ENCODE data around the gene LCE4A.
A peak's percentile ranks its signal among the peaks of the same experiment; 100 is the strongest.

LCE4A gene

DNA sequence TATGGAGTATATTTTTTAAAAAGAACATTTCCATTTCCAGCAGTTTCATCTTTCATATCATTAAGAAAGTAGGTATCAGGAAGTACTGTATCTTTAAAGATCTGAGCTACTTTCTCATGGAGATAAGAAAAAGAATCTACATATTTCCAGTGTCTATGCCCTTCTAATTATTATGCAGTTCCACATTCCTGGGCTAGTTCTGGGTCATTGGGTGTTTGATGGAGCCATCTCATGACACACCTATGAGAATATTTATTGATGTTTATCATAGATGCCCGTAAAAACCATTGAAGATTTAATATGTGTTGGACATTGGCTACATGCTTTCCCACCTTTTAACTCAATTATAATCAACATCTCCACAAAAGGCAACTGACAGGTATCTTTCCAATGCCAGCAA lies 21.0 kb downstream of the LCE4A start:
- no peak for DNase-seq (ENCODE audit: low read depth, low spot score)
- H3K4me3 ChIP-seq (ENCODE audit: low read depth, low read length), result no peak overlapping the region
- in situ Hi-C loops (cut with HindIII; ENCODE audit: low sequenced_read_pairs), result no loop called here
- TF ChIP-seq, protein P1, sequence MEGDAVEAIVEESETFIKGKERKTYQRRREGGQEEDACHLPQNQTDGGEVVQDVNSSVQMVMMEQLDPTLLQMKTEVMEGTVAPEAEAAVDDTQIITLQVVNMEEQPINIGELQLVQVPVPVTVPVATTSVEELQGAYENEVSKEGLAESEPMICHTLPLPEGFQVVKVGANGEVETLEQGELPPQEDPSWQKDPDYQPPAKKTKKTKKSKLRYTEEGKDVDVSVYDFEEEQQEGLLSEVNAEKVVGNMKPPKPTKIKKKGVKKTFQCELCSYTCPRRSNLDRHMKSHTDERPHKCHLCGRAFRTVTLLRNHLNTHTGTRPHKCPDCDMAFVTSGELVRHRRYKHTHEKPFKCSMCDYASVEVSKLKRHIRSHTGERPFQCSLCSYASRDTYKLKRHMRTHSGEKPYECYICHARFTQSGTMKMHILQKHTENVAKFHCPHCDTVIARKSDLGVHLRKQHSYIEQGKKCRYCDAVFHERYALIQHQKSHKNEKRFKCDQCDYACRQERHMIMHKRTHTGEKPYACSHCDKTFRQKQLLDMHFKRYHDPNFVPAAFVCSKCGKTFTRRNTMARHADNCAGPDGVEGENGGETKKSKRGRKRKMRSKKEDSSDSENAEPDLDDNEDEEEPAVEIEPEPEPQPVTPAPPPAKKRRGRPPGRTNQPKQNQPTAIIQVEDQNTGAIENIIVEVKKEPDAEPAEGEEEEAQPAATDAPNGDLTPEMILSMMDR (IDR thresholded peaks at IDR 0.05; ENCODE audit: low read depth, low read length), result no peak

- no peak overlapping the region for H3K4me3 ChIP-seq (ENCODE audit: low read depth, low read length)
- in situ Hi-C loops (cut with HindIII; ENCODE audit: low sequenced_read_pairs), result no loop called here
- TF ChIP-seq, protein P1 (IDR thresholded peaks at IDR 0.05; ENCODE audit: low read depth, low read length), result peak; percentile 12
- no peak for DNase-seq (ENCODE audit: low read depth, low spot score)
Measured at GRCh38 chr1:152735648-152736047, 27.7 kb downstream of the LCE4A start.

GRCh38 chr1:152737997-152738396 lies 30.0 kb downstream of the LCE4A start:
- TF ChIP-seq, protein P1 (IDR thresholded peaks at IDR 0.05; ENCODE audit: low read depth, low read length), result no peak
- no peak overlapping the region for H3K4me3 ChIP-seq (ENCODE audit: low read depth, low read length)
- no peak for DNase-seq (ENCODE audit: low read depth, low spot score)
- in situ Hi-C loops (cut with HindIII; ENCODE audit: low sequenced_read_pairs), result no loop called here

DNA sequence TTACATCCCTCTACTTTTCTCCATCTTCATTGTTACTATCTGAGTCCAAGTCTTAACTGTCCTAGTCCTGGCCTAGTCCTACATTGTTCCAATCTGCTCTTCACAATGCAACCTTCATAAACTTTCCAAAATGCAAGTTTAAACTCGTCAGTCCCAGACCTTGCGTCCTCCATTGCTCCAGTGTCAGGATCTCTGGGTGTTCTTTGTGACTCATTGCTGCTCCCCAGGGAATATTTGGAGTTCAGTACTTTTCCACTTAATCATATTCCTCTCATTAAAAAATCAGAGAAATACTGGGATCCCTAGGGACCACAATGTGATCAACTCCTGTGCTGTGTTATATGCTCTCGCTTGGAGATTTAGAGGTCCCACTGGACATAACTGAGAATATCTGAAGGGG lies 31.9 kb downstream of the LCE4A start:
- no peak for DNase-seq (ENCODE audit: low read depth, low spot score)
- TF ChIP-seq, protein P1 (IDR thresholded peaks at IDR 0.05; ENCODE audit: low read depth, low read length), result no peak
- in situ Hi-C loops (cut with HindIII; ENCODE audit: low sequenced_read_pairs), result no loop called here
- no peak overlapping the region for H3K4me3 ChIP-seq (ENCODE audit: low read depth, low read length)

DNA sequence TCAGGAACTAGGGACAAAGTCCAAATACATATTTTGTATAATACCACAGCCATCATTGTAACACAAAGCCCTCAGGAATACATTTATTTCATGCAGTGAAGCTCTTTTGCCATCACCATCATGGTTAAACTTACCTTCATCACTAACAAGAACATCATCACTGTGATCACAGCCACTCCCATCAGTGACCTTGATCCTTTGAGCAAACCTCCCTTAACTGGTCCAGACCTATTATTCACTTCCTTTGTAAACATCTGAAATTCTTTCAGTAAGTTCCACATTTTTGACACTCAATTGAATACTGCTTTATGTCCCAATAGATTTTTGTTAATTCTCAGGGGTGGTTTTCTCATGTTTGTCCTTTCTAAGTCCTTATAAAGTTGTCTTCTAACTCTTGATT lies 33.7 kb downstream of the LCE4A start:
- no peak for DNase-seq (ENCODE audit: low read depth, low spot score)
- no peak overlapping the region for H3K4me3 ChIP-seq (ENCODE audit: low read depth, low read length)
- TF ChIP-seq, protein P1 (IDR thresholded peaks at IDR 0.05; ENCODE audit: low read depth, low read length), result no peak
- in situ Hi-C loops (cut with HindIII; ENCODE audit: low sequenced_read_pairs), result no loop called here

DNA sequence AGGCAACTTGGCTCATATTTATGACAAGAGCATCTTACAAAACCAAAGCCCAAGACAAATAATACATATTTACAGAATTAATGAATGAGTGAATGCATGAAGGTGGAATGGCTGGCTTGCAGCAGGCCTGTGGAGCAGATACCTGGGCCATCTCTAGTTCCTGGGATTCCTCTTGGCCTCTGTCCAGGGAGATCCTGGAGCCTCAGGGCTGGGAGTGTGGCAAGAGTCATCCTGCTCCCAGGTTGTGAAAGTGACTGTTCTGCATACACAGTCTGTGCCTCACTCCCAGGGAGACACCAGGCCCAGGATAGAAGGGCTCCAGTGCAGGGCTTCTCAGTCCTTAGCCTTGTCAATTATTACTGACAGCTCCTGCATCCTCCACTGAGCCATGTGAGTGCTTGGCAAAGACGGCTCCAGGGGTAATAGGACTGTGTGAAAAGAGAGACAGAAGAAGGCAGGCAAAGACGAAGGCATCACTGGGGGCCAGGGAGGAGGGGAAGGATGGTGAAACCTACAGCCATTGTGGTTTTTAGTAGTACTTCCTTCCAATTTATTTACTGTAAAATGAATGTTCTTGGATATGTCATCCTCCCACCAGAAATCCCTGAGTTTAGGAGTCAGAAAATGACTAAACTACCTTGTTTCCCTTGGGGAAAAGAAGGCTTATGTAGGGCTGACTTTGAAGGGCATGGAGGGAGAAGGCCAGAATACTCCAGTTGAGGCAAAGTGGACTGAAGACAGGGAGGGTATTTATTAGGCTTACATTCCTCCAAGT lies 35.6 kb downstream of the LCE4A start:
- TF ChIP-seq, protein P1 (IDR thresholded peaks at IDR 0.05; ENCODE audit: low read depth, low read length), result no peak
- no peak for DNase-seq (ENCODE audit: low read depth, low spot score)
- no peak overlapping the region for H3K4me3 ChIP-seq (ENCODE audit: low read depth, low read length)
- in situ Hi-C loops (cut with HindIII; ENCODE audit: low sequenced_read_pairs), result no loop called here

Measured in astrocyte of the spinal cord (primary cell).